ENCODE measurements around the gene TMEM183A.

TMEM183A gene

GRCh38 chr1:203052601-203053000 is 45.4 kb downstream of the TMEM183A start:
- no peak for TF ChIP-seq TAF1 (IDR thresholded peaks at IDR 0.05; ENCODE audit: borderline replicate concordance, low read depth, low read length)
- TF ChIP-seq POLR2A (IDR thresholded peaks at IDR 0.05; ENCODE audit: low read depth, low read length): no peak
- TF ChIP-seq POLR2AphosphoS5 (IDR thresholded peaks at IDR 0.05; ENCODE audit: low read depth, low read length): no peak
- no peak for FAIRE-seq
- DNase-seq (ENCODE audit: insufficient read length): no peak

GRCh38 chr1:203054184-203054583 is 47.0 kb downstream of the TMEM183A start:
- no peak for DNase-seq (ENCODE audit: insufficient read length)
- TF ChIP-seq TAF1 (IDR thresholded peaks at IDR 0.05; ENCODE audit: borderline replicate concordance, low read depth, low read length): no peak
- no peak for FAIRE-seq

- DNase-seq (ENCODE audit: insufficient read length): no peak
- TF ChIP-seq POLR2A (IDR thresholded peaks at IDR 0.05; ENCODE audit: low read depth, low read length) (no peak), POLR2AphosphoS5 (IDR thresholded peaks at IDR 0.05; ENCODE audit: low read depth, low read length) (no peak), TAF1 (IDR thresholded peaks at IDR 0.05; ENCODE audit: borderline replicate concordance, low read depth, low read length) (no peak)
- no peak for FAIRE-seq
Measured at GRCh38 chr1:203054642-203055041, 47.5 kb downstream of the TMEM183A start.

GRCh38 chr1:203055161-203055799 is 48.1 kb downstream of the TMEM183A start:
- TF ChIP-seq POLR2AphosphoS5 (IDR thresholded peaks at IDR 0.05; ENCODE audit: low read depth, low read length) (no peak), POLR2A (IDR thresholded peaks at IDR 0.05; ENCODE audit: low read depth, low read length) (no peak), TAF1 (IDR thresholded peaks at IDR 0.05; ENCODE audit: borderline replicate concordance, low read depth, low read length) (no peak)
- DNase-seq (ENCODE audit: insufficient read length) (no peak), FAIRE-seq (no peak)

GRCh38 chr1:203056012-203056411 is 48.8 kb downstream of the TMEM183A start:
- no peak for DNase-seq (ENCODE audit: insufficient read length)
- TF ChIP-seq TAF1 (IDR thresholded peaks at IDR 0.05; ENCODE audit: borderline replicate concordance, low read depth, low read length) (no peak), POLR2AphosphoS5 (IDR thresholded peaks at IDR 0.05; ENCODE audit: low read depth, low read length) (no peak), POLR2A (IDR thresholded peaks at IDR 0.05; ENCODE audit: low read depth, low read length) (no peak)
- FAIRE-seq: no peak

GRCh38 chr1:203056516-203056915 is 49.3 kb downstream of the TMEM183A start:
- DNase-seq (ENCODE audit: insufficient read length): no peak
- no peak for TF ChIP-seq POLR2A (IDR thresholded peaks at IDR 0.05; ENCODE audit: low read depth, low read length)
- TF ChIP-seq POLR2AphosphoS5 (IDR thresholded peaks at IDR 0.05; ENCODE audit: low read depth, low read length): no peak
- FAIRE-seq: no peak

- no peak for FAIRE-seq
- TF ChIP-seq POLR2AphosphoS5 (IDR thresholded peaks at IDR 0.05; ENCODE audit: low read depth, low read length) (no peak), TAF1 (IDR thresholded peaks at IDR 0.05; ENCODE audit: borderline replicate concordance, low read depth, low read length) (no peak), POLR2A (IDR thresholded peaks at IDR 0.05; ENCODE audit: low read depth, low read length) (no peak)
- no peak for DNase-seq (ENCODE audit: insufficient read length)
Measured at GRCh38 chr1:203057911-203058675, 50.9 kb downstream of the TMEM183A start.

GRCh38 chr1:203058676-203058935 is 51.4 kb downstream of the TMEM183A start:
- FAIRE-seq: no peak

GRCh38 chr1:203059485-203059884 is 52.3 kb downstream of the TMEM183A start:
- TF ChIP-seq POLR2A (IDR thresholded peaks at IDR 0.05; ENCODE audit: low read depth, low read length) (no peak), TAF1 (IDR thresholded peaks at IDR 0.05; ENCODE audit: borderline replicate concordance, low read depth, low read length) (no peak), POLR2AphosphoS5 (IDR thresholded peaks at IDR 0.05; ENCODE audit: low read depth, low read length) (no peak)
- FAIRE-seq (no peak), DNase-seq (ENCODE audit: insufficient read length) (no peak)

More at GRCh38 chr1:203058676-203058935, 51.4 kb downstream of the TMEM183A start:
- no peak for DNase-seq (ENCODE audit: insufficient read length)
- no peak for TF ChIP-seq TAF1 (IDR thresholded peaks at IDR 0.05; ENCODE audit: borderline replicate concordance, low read depth, low read length)
- no peak for TF ChIP-seq POLR2AphosphoS5 (IDR thresholded peaks at IDR 0.05; ENCODE audit: low read depth, low read length)
- no peak for TF ChIP-seq POLR2A (IDR thresholded peaks at IDR 0.05; ENCODE audit: low read depth, low read length)

- TF ChIP-seq TAF1 (IDR thresholded peaks at IDR 0.05; ENCODE audit: borderline replicate concordance, low read depth, low read length) (no peak), POLR2A (IDR thresholded peaks at IDR 0.05; ENCODE audit: low read depth, low read length) (no peak), POLR2AphosphoS5 (IDR thresholded peaks at IDR 0.05; ENCODE audit: low read depth, low read length) (no peak)
- FAIRE-seq (no peak), DNase-seq (ENCODE audit: insufficient read length) (no peak)
Measured at GRCh38 chr1:203060115-203060514, 52.9 kb downstream of the TMEM183A start.

- DNase-seq (ENCODE audit: insufficient read length) (no peak), FAIRE-seq (no peak)
- TF ChIP-seq POLR2A (IDR thresholded peaks at IDR 0.05; ENCODE audit: low read depth, low read length) (no peak), TAF1 (IDR thresholded peaks at IDR 0.05; ENCODE audit: borderline replicate concordance, low read depth, low read length) (no peak)
Measured at GRCh38 chr1:203063287-203063686, 56.1 kb downstream of the TMEM183A start.

- no peak for FAIRE-seq
- TF ChIP-seq POLR2AphosphoS5 (IDR thresholded peaks at IDR 0.05; ENCODE audit: low read depth, low read length) (no peak), TAF1 (IDR thresholded peaks at IDR 0.05; ENCODE audit: borderline replicate concordance, low read depth, low read length) (no peak), POLR2A (IDR thresholded peaks at IDR 0.05; ENCODE audit: low read depth, low read length) (no peak)
Measured at GRCh38 chr1:203065191-203065590, 58.0 kb downstream of the TMEM183A start.

More at GRCh38 chr1:203065191-203065590, 58.0 kb downstream of the TMEM183A start:
- DNase-seq (ENCODE audit: insufficient read length): no peak
